Measurements from ENCODE around the gene FAM89B.

DNA sequence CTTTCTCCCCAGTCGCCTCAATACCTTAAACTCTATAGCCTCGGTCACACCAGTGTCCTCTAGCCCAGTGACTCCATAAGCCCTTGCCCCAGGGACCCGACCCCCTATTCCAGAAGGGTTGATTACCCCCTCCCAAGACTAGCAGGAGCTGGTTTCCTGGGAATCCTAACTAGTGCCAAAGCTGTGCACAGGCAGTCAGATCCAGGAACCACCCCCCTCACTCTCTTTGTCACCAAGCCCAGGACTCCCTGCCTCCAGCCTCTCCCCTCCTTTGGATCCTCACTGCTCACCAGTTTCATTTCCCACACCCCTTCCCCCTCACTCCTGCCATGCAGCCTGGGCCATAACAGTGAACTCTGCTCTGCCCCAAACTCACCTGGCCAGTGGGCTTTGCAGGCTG is 23.9 kb upstream of the FAM89B start:
- TF ChIP-seq, protein P1, sequence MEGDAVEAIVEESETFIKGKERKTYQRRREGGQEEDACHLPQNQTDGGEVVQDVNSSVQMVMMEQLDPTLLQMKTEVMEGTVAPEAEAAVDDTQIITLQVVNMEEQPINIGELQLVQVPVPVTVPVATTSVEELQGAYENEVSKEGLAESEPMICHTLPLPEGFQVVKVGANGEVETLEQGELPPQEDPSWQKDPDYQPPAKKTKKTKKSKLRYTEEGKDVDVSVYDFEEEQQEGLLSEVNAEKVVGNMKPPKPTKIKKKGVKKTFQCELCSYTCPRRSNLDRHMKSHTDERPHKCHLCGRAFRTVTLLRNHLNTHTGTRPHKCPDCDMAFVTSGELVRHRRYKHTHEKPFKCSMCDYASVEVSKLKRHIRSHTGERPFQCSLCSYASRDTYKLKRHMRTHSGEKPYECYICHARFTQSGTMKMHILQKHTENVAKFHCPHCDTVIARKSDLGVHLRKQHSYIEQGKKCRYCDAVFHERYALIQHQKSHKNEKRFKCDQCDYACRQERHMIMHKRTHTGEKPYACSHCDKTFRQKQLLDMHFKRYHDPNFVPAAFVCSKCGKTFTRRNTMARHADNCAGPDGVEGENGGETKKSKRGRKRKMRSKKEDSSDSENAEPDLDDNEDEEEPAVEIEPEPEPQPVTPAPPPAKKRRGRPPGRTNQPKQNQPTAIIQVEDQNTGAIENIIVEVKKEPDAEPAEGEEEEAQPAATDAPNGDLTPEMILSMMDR (IDR thresholded peaks at IDR 0.05; ENCODE audit: low read length) = no peak
- no peak for TF ChIP-seq EZH2 (optimal IDR thresholded peaks at IDR 0.05; ENCODE audit: low read depth, low read length)

Measured in MM.1S (cell line).